Head of caudate nucleus (tissue), 42 donors: ENCODE data around the gene SUPT3H.
"Not testable (repeated sequence)": the region's sequence is repeated elsewhere in the genome, so short reads cannot be mapped to it uniquely, and the experiment has no call there.

Experiments
- DNase-seq, 42 donors: peaks; one replicate each; pipeline versions ENCODE4 v3.0.0 to v3.0.0-alpha.2; 2020 to 2021; ENCODE audit warnings: mixed read lengths in 7 of 42
- intact Hi-C: fragments of 100-400 bp; cut with DNase I; formaldehyde crosslinking; loops from one replicate; pipeline ENCODE4 v1.15.0; 2022

Gene SUPT3H

GRCh38 chr6:45155341-45155894 is 222.3 kb downstream of the SUPT3H start:
- intact Hi-C loops = no loop called here
- DNase-seq = no peak

GRCh38 chr6:45154679-45155078 is 223.1 kb downstream of the SUPT3H start:
- intact Hi-C loops = no loop called here
- no peak for DNase-seq

GRCh38 chr6:45148711-45149341 is 228.9 kb downstream of the SUPT3H start:
- no peak for DNase-seq
- intact Hi-C loops = no loop called here

GRCh38 chr6:45148278-45148677 is 229.5 kb downstream of the SUPT3H start:
- DNase-seq = no peak
- intact Hi-C loops = no loop called here

GRCh38 chr6:45145658-45146057 is 232.1 kb downstream of the SUPT3H start:
- intact Hi-C loops = not testable (repeated sequence)

GRCh38 chr6:45138765-45139164 is 239.0 kb downstream of the SUPT3H start:
- DNase-seq = no peak
- intact Hi-C loops = no loop called here

More at GRCh38 chr6:45145658-45146057, 232.1 kb downstream of the SUPT3H start:
- not testable (repeated sequence) for DNase-seq

GRCh38 chr6:45136495-45136894 is 241.2 kb downstream of the SUPT3H start:
- intact Hi-C loops = no loop called here
- DNase-seq = no peak

- DNase-seq = no peak
- intact Hi-C loops = no loop called here
Measured at GRCh38 chr6:45132658-45133294, 245.0 kb downstream of the SUPT3H start.

- intact Hi-C loops = no loop called here
- no peak for DNase-seq
Measured at GRCh38 chr6:45132059-45132458, 245.7 kb downstream of the SUPT3H start.

- intact Hi-C loops = no loop called here
Measured at GRCh38 chr6:45129051-45129450, 248.7 kb downstream of the SUPT3H start.

GRCh38 chr6:45127185-45127584 is 250.5 kb downstream of the SUPT3H start:
- intact Hi-C loops = no loop called here
- DNase-seq = no peak

More at GRCh38 chr6:45129051-45129450, 248.7 kb downstream of the SUPT3H start:
- DNase-seq = no peak

- DNase-seq = no peak
- intact Hi-C loops = no loop called here
Measured at GRCh38 chr6:45126033-45126432, 251.7 kb downstream of the SUPT3H start.

- no peak for DNase-seq
- intact Hi-C loops = no loop called here
Measured at GRCh38 chr6:45123023-45123422, 254.7 kb downstream of the SUPT3H start.

GRCh38 chr6:45118754-45119153 is 259.0 kb downstream of the SUPT3H start:
- DNase-seq = no peak
- intact Hi-C loops = no loop called here

- no peak for DNase-seq
Measured at GRCh38 chr6:45116714-45117410, 260.9 kb downstream of the SUPT3H start.

GRCh38 chr6:45115696-45116095 is 262.0 kb downstream of the SUPT3H start:
- DNase-seq = no peak
- intact Hi-C loops = no loop called here

More at GRCh38 chr6:45116714-45117410, 260.9 kb downstream of the SUPT3H start:
- intact Hi-C loops = no loop called here

GRCh38 chr6:45112711-45113110 is 265.0 kb downstream of the SUPT3H start:
- intact Hi-C loops = no loop called here
- DNase-seq = no peak

GRCh38 chr6:45109551-45109950 is 268.2 kb downstream of the SUPT3H start:
- no peak for DNase-seq
- intact Hi-C loops = no loop called here

- DNase-seq = no peak
- intact Hi-C loops = no loop called here
Measured at GRCh38 chr6:45105170-45105820, 272.4 kb downstream of the SUPT3H start.

GRCh38 chr6:45104429-45104828 is 273.3 kb downstream of the SUPT3H start:
- no peak for DNase-seq
- intact Hi-C loops = no loop called here
